Activated naive CD4-positive, alpha-beta T cell treated with anti-CD3 and anti-CD28 coated beads, Interleukin-2, amount 10 ng/mL, durations not matched to agents 7 days and 5 days (primary cell): Measurements from ENCODE around the gene PARVB.
"Not testable (repeated sequence)": the region's sequence is repeated elsewhere in the genome, so short reads cannot be mapped to it uniquely, and the experiment has no call there.

ENCODE experiments used
- CTCF ChIA-PET: fragments of 350-600 bp; sonication (Branson Sonifier 250); formaldehyde crosslinking; loops from one replicate; lab custom pipeline; 2021; ENCODE audit warnings: antibody characterized with exemption; lab: Charles Lee
- DNase-seq: peaks from one replicate; pipeline ENCODE4 v3.0.0-alpha.2; 2020
- H3K27ac Mint-ChIP-seq: one replicate; pipeline ENCODE4 v1.8.0; 2021; ENCODE audit warnings: mild to moderate bottlenecking, moderate library complexity, mixed read lengths
- H3K27me3 Mint-ChIP-seq: one replicate; pipeline ENCODE4 v1.8.0; 2021; ENCODE audit warnings: mild to moderate bottlenecking, mixed read lengths
- H3K36me3 Mint-ChIP-seq: one replicate; pipeline ENCODE4 v1.8.0; 2021; ENCODE audit warnings: mixed read lengths
- H3K4me1 Mint-ChIP-seq: one replicate; pipeline ENCODE4 v1.8.0; 2021; ENCODE audit warnings: mixed read lengths
- H3K4me3 Mint-ChIP-seq: one replicate; pipeline ENCODE4 v1.8.0; 2021; ENCODE audit warnings: mild to moderate bottlenecking, moderate library complexity, mixed read lengths
- H3K9me3 Mint-ChIP-seq: one replicate; pipeline ENCODE4 v1.8.0; 2021; ENCODE audit warnings: mixed read lengths

PARVB gene

GRCh38 chr22:44042249-44043218 is 18.4 kb downstream of the PARVB start:
- H3K36me3 Mint-ChIP-seq: no peaks in the 10 kb centered on the region
- peaks cover 14% of the 10 kb centered on the region for H3K27me3 Mint-ChIP-seq
- no peaks in the 10 kb centered on the region for H3K9me3 Mint-ChIP-seq
- H3K4me1 Mint-ChIP-seq: peaks cover 24% of the 10 kb centered on the region
- CTCF ChIA-PET: interaction anchor here (1.3 kb wide), 1 partner anchor 9 kb away, joined by 3 read pairs; no protein-coding TSS in a partner anchor
- DNase-seq: no peak
- no peak overlapping the region for H3K4me3 Mint-ChIP-seq
- H3K27ac Mint-ChIP-seq: no peak overlapping the region

- peaks cover 38% of the 10 kb centered on the region for H3K4me1 Mint-ChIP-seq
- H3K36me3 Mint-ChIP-seq: no peaks in the 10 kb centered on the region
- H3K27ac Mint-ChIP-seq: no peak overlapping the region
- DNase-seq: no peak
- no peaks in the 10 kb centered on the region for H3K9me3 Mint-ChIP-seq
- CTCF ChIA-PET: no interaction called here
- no peak overlapping the region for H3K4me3 Mint-ChIP-seq
- H3K27me3 Mint-ChIP-seq: no peaks in the 10 kb centered on the region
Measured at GRCh38 chr22:44045145-44045544, 21.0 kb downstream of the PARVB start.

- Mint-ChIP-seq H3K4me1 (peaks cover 48% of the 10 kb centered on the region), H3K27ac (no peak overlapping the region), H3K27me3 (peaks cover 4% of the 10 kb centered on the region), H3K4me3 (no peak overlapping the region), H3K36me3 (no peaks in the 10 kb centered on the region), H3K9me3 (no peaks in the 10 kb centered on the region)
- DNase-seq: no peak
- CTCF ChIA-PET: no interaction called here
Measured at GRCh38 chr22:44046485-44047141, 22.5 kb downstream of the PARVB start.

- Mint-ChIP-seq H3K36me3 (no peaks in the 10 kb centered on the region), H3K9me3 (no peaks in the 10 kb centered on the region), H3K27ac (peak overlapping the region; percentile 85), H3K4me3 (peak overlapping the region; percentile 65), H3K4me1 (peaks cover 44% of the 10 kb centered on the region), H3K27me3 (peaks cover 6% of the 10 kb centered on the region)
- CTCF ChIA-PET: interaction anchor here (1.2 to 1.4 kb wide), 2 partner anchors 38 to 54 kb away, joined by 3 to 5 read pairs; no protein-coding TSS in a partner anchor
- DNase-seq: peak; percentile 41
Measured at GRCh38 chr22:44047891-44048301, 23.8 kb downstream of the PARVB start.

- CTCF ChIA-PET: interaction anchor here (2.4 kb wide), 1 partner anchor 56 kb away, joined by 10 read pairs; no protein-coding TSS in a partner anchor
- peak overlapping the region; percentile 15 for H3K27ac Mint-ChIP-seq
- H3K36me3 Mint-ChIP-seq: no peaks in the 10 kb centered on the region
- no peaks in the 10 kb centered on the region for H3K9me3 Mint-ChIP-seq
- H3K27me3 Mint-ChIP-seq: peaks cover 6% of the 10 kb centered on the region
- H3K4me3 Mint-ChIP-seq: no peak overlapping the region
- H3K4me1 Mint-ChIP-seq: peaks cover 40% of the 10 kb centered on the region
- DNase-seq: no peak
Measured at GRCh38 chr22:44049486-44050231, 25.6 kb downstream of the PARVB start.

- no peak overlapping the region for H3K4me3 Mint-ChIP-seq
- peaks cover 40% of the 10 kb centered on the region for H3K4me1 Mint-ChIP-seq
Measured at GRCh38 chr22:44050766-44051355, 26.8 kb downstream of the PARVB start.

GRCh38 chr22:44051358-44051757 is 27.3 kb downstream of the PARVB start:
- peaks cover 40% of the 10 kb centered on the region for H3K4me1 Mint-ChIP-seq
- H3K36me3 Mint-ChIP-seq: no peaks in the 10 kb centered on the region
- CTCF ChIA-PET: interaction anchor here (0.8 to 2.4 kb wide), 5 partner anchors 12 to 58 kb away, joined by 3 to 10 read pairs (median 3); no protein-coding TSS in a partner anchor

More at GRCh38 chr22:44050766-44051355, 26.8 kb downstream of the PARVB start:
- Mint-ChIP-seq H3K27ac (no peak overlapping the region), H3K27me3 (peaks cover 6% of the 10 kb centered on the region), H3K36me3 (no peaks in the 10 kb centered on the region), H3K9me3 (no peaks in the 10 kb centered on the region)
- DNase-seq: no peak
- CTCF ChIA-PET: interaction anchor here (0.7 to 2.4 kb wide), 6 partner anchors 12 to 576 kb away, joined by 3 to 10 read pairs (median 3); no protein-coding TSS in a partner anchor

GRCh38 chr22:44051961-44052360 is 27.9 kb downstream of the PARVB start:
- peaks cover 6% of the 10 kb centered on the region for H3K27me3 Mint-ChIP-seq
- CTCF ChIA-PET: interaction anchor here (2.4 kb wide), 1 partner anchor 58 kb away, joined by 10 read pairs; no protein-coding TSS in a partner anchor
- peaks cover 38% of the 10 kb centered on the region for H3K4me1 Mint-ChIP-seq
- no peak overlapping the region for H3K4me3 Mint-ChIP-seq
- H3K9me3 Mint-ChIP-seq: no peaks in the 10 kb centered on the region
- no peak overlapping the region for H3K27ac Mint-ChIP-seq
- H3K36me3 Mint-ChIP-seq: no peaks in the 10 kb centered on the region
- no peak for DNase-seq

More at GRCh38 chr22:44051358-44051757, 27.3 kb downstream of the PARVB start:
- H3K27ac Mint-ChIP-seq: no peak overlapping the region
- DNase-seq: no peak
- no peak overlapping the region for H3K4me3 Mint-ChIP-seq
- H3K27me3 Mint-ChIP-seq: peaks cover 6% of the 10 kb centered on the region
- H3K9me3 Mint-ChIP-seq: no peaks in the 10 kb centered on the region

- Mint-ChIP-seq H3K36me3 (peaks cover 6% of the 10 kb centered on the region), H3K4me1 (peaks cover 14% of the 10 kb centered on the region), H3K27ac (no peak overlapping the region), H3K4me3 (no peak overlapping the region), H3K27me3 (peaks cover 6% of the 10 kb centered on the region), H3K9me3 (peaks cover 5% of the 10 kb centered on the region)
- CTCF ChIA-PET: no interaction called here
- no peak for DNase-seq
Measured at GRCh38 chr22:44055805-44056204, 31.7 kb downstream of the PARVB start.

- H3K4me1 Mint-ChIP-seq, H3K27me3 Mint-ChIP-seq, H3K27ac Mint-ChIP-seq, H3K36me3 Mint-ChIP-seq, H3K9me3 Mint-ChIP-seq, DNase-seq, H3K4me3 Mint-ChIP-seq: not testable (repeated sequence)
- CTCF ChIA-PET: interaction anchor here (0.9 kb wide), 1 partner anchor 63 kb away, joined by 5 read pairs; no protein-coding TSS in a partner anchor
Measured at GRCh38 chr22:44056649-44057048, 32.5 kb downstream of the PARVB start.

GRCh38 chr22:44057401-44057987 is 33.4 kb downstream of the PARVB start:
- CTCF ChIA-PET: interaction anchor here (0.7 kb wide), 1 partner anchor 64 kb away, joined by 3 read pairs; no protein-coding TSS in a partner anchor
- H3K27ac Mint-ChIP-seq: no peak overlapping the region
- H3K4me3 Mint-ChIP-seq: no peak overlapping the region
- H3K36me3 Mint-ChIP-seq: peaks cover 6% of the 10 kb centered on the region
- H3K9me3 Mint-ChIP-seq: peaks cover 5% of the 10 kb centered on the region
- DNase-seq: no peak
- H3K4me1 Mint-ChIP-seq: peaks cover 4% of the 10 kb centered on the region
- H3K27me3 Mint-ChIP-seq: no peaks in the 10 kb centered on the region

GRCh38 chr22:44063462-44064371 is 39.6 kb downstream of the PARVB start:
- CTCF ChIA-PET: interaction anchor here (1.0 kb wide), 1 partner anchor 14 kb away, joined by 3 read pairs; no protein-coding TSS in a partner anchor
- no peak overlapping the region for H3K4me3 Mint-ChIP-seq

More at GRCh38 chr22:44063462-44064371, 39.6 kb downstream of the PARVB start:
- Mint-ChIP-seq H3K27ac (no peak overlapping the region), H3K9me3 (peaks cover 5% of the 10 kb centered on the region), H3K27me3 (peaks cover 6% of the 10 kb centered on the region), H3K4me1 (peaks cover 9% of the 10 kb centered on the region), H3K36me3 (peaks cover 6% of the 10 kb centered on the region)
- DNase-seq: no peak
